Measurements from ENCODE around the gene MOB2. TPM values are rescaled to one million over a fixed set of nuclear protein-coding genes. Genes with fewer than 3 reads are reported as not detected.
A peak's percentile ranks its signal among the peaks of the same experiment; 100 is the strongest.

MOB2 gene
- total RNA-seq, 4 donors from 2014 or later: 63.8 to 104 (median 95.8) TPM

GRCh38 chr11:1480191-1480554 lies 6.4 kb downstream of the MOB2 start:
- Histone ChIP-seq H3K27ac (no peak overlapping the region), H3K9me3 (no peaks in the 10 kb centered on the region), H3K4me3 (no peak overlapping the region), H3K4me1 (peaks cover 27% of the 10 kb centered on the region), H3K36me3 (peaks cover 57% of the 10 kb centered on the region), H3K27me3 (no peaks in the 10 kb centered on the region)
- TF ChIP-seq CTCF (IDR thresholded peaks at IDR 0.05) (no peak), POLR2AphosphoS5 (IDR thresholded peaks at IDR 0.05) (no peak), POLR2A (IDR thresholded peaks at IDR 0.05) (no peak), EP300 (IDR thresholded peaks at IDR 0.05) (no peak)
- WGBS: 68% methylated on average over 7 of the region's 13 CpGs
- DNase-seq (ENCODE audit: low spot score in 2 of 2): no peak

- peak in 1 of 2 donors; percentile 45 for DNase-seq (ENCODE audit: low spot score in 2 of 2)
- Histone ChIP-seq H3K36me3 (peaks cover 60% of the 10 kb centered on the region), H3K4me1 (peaks cover 22% of the 10 kb centered on the region), H3K27me3 (no peaks in the 10 kb centered on the region), H3K9me3 (no peaks in the 10 kb centered on the region), H3K4me3 (no peak overlapping the region), H3K27ac (no peak overlapping the region)
- TF ChIP-seq POLR2AphosphoS5 (IDR thresholded peaks at IDR 0.05): no peak
- TF ChIP-seq POLR2A (IDR thresholded peaks at IDR 0.05): no peak
- no peak for TF ChIP-seq EP300 (IDR thresholded peaks at IDR 0.05)
- TF ChIP-seq CTCF (IDR thresholded peaks at IDR 0.05): no peak
- WGBS: 89% methylated on average over 3 of the region's 12 CpGs
Observed at GRCh38 chr11:1479678-1480118, 6.9 kb downstream of the MOB2 start.

- H3K27ac ChIP-seq: no peak overlapping the region
- no peak for TF ChIP-seq EP300 (IDR thresholded peaks at IDR 0.05)
- no peak for TF ChIP-seq POLR2A (IDR thresholded peaks at IDR 0.05)
- no peak for TF ChIP-seq POLR2AphosphoS5 (IDR thresholded peaks at IDR 0.05)
- no peak for TF ChIP-seq CTCF (IDR thresholded peaks at IDR 0.05)
Observed at GRCh38 chr11:1479006-1479677, 7.4 kb downstream of the MOB2 start.

GRCh38 chr11:1478544-1478943 lies 8.0 kb downstream of the MOB2 start:
- H3K27me3 ChIP-seq: no peaks in the 10 kb centered on the region
- 82% methylated on average over 8 of the region's 9 CpGs for WGBS
- peaks cover 11% of the 10 kb centered on the region for H3K4me1 ChIP-seq

More at GRCh38 chr11:1479006-1479677, 7.4 kb downstream of the MOB2 start:
- Histone ChIP-seq H3K27me3 (no peaks in the 10 kb centered on the region), H3K4me3 (no peak overlapping the region), H3K4me1 (peaks cover 16% of the 10 kb centered on the region), H3K9me3 (no peaks in the 10 kb centered on the region), H3K36me3 (peaks cover 65% of the 10 kb centered on the region)
- peak in 1 of 2 donors; percentile 48 for DNase-seq (ENCODE audit: low spot score in 2 of 2)
- WGBS: 79% methylated on average over 5 of the region's 9 CpGs

More at GRCh38 chr11:1478544-1478943, 8.0 kb downstream of the MOB2 start:
- Histone ChIP-seq H3K9me3 (no peaks in the 10 kb centered on the region), H3K27ac (no peak overlapping the region), H3K36me3 (peaks cover 69% of the 10 kb centered on the region), H3K4me3 (no peak overlapping the region)
- TF ChIP-seq POLR2A (IDR thresholded peaks at IDR 0.05) (no peak), EP300 (IDR thresholded peaks at IDR 0.05) (no peak), POLR2AphosphoS5 (IDR thresholded peaks at IDR 0.05) (no peak), CTCF (IDR thresholded peaks at IDR 0.05) (no peak)
- no peak for DNase-seq (ENCODE audit: low spot score in 2 of 2)

Measured in suprapubic skin (tissue), 4 donors.